Neural cell (in vitro differentiated cells): ENCODE measurements around the gene PLA2G4F. TPM values are rescaled to one million over a fixed set of nuclear protein-coding genes. Genes with fewer than 3 reads are reported as not detected.

ENCODE experiments used
- H2AFZ ChIP-seq: fragments of 200-600, 300-800 bp; sonication (generic), shearing (Covaris generic); 2 replicates; pipeline ENCODE4 v1.6.0; 2014; ENCODE audit warnings: low read depth, mild to moderate bottlenecking, antibody characterized with exemption, low read length, moderate library complexity
- H3F3A ChIP-seq: fragments of 200-600 bp; shearing (Covaris generic); 2 replicates; pipeline ENCODE4 v1.6.1; 2016; ENCODE audit warnings: mild to moderate bottlenecking, moderate library complexity, mixed read lengths, antibody characterized with exemption, low read length; ENCODE audit not compliant: insufficient read depth, poor library complexity, severe bottlenecking
- H3K27ac ChIP-seq: fragments of 200-600, 300-800 bp; sonication (generic), shearing (Covaris generic); 2 replicates; pipeline ENCODE4 v1.5.1; 2014; ENCODE audit warnings: mild to moderate bottlenecking, low read length, moderate library complexity
- H3K27me3 ChIP-seq: fragments of 300-800, 200-600 bp; sonication (generic), shearing (Covaris generic); 2 replicates; pipeline ENCODE4 v1.6.0; 2014; ENCODE audit warnings: mild to moderate bottlenecking, low read depth, low read length, moderate library complexity; ENCODE audit not compliant: insufficient read depth
- H3K36me3 ChIP-seq: fragments of 300-800, 200-600 bp; sonication (generic), shearing (Covaris generic); 2 replicates; pipeline ENCODE4 v1.5.1; 2014; ENCODE audit warnings: mild to moderate bottlenecking, antibody characterized with exemption, low read length, moderate library complexity; ENCODE audit not compliant: insufficient read depth
- H3K4me2 ChIP-seq: fragments of 300-800, 200-600 bp; sonication (generic), shearing (Covaris generic); 2 replicates; pipeline ENCODE4 v1.6.0; 2014; ENCODE audit warnings: mild to moderate bottlenecking, low read length
- H3K4me3 ChIP-seq: fragments of 300-800, 200-600 bp; sonication (generic), shearing (Covaris generic); 2 replicates; pipeline ENCODE4 v1.5.1; 2014; ENCODE audit warnings: mild to moderate bottlenecking, low read length, moderate library complexity
- H3K79me2 ChIP-seq: fragments of 200-600 bp; shearing (Covaris generic); replicated peaks from 2 replicates; pipeline ENCODE4 v1.6.0; 2014; ENCODE audit warnings: mild to moderate bottlenecking, low read length, moderate library complexity; ENCODE audit not compliant: insufficient read depth
- H3K9ac ChIP-seq: fragments of 300-800, 200-600 bp; sonication (generic), shearing (Covaris generic); 2 replicates; pipeline ENCODE4 v1.6.1; 2016; ENCODE audit warnings: mild to moderate bottlenecking, low read length, mixed read lengths
- H3K9me2 ChIP-seq: fragments of 200-600 bp; shearing (Covaris generic); 2 replicates; pipeline ENCODE4 v1.6.1; 2016; ENCODE audit warnings: mild to moderate bottlenecking, low read length, mixed read lengths; ENCODE audit not compliant: insufficient read depth
- H3K9me3 ChIP-seq: fragments of 200-600, 300-800 bp; sonication (generic), shearing (Covaris generic); 2 replicates; pipeline ENCODE4 v1.6.1; 2016; ENCODE audit warnings: mild to moderate bottlenecking, mixed run types, low read length, moderate library complexity, mixed read lengths
- H4K20me1 ChIP-seq: fragments of 200-600 bp; shearing (Covaris generic); 2 replicates; pipeline ENCODE4 v1.6.1; 2016; ENCODE audit warnings: mild to moderate bottlenecking, mixed run types; ENCODE audit not compliant: insufficient read depth
- CTCF ChIP-seq: fragments of 450-650 bp; IDR thresholded peaks from 2 replicates; pipeline ENCODE4 v1.5.1; 2014; ENCODE audit warnings: antibody characterized with exemption, mild to moderate bottlenecking, moderate library complexity; ENCODE audit not compliant: poor library complexity, severe bottlenecking
- EP300 ChIP-seq: fragments of 450-650 bp; conservative IDR thresholded peaks from 2 replicates; pipeline ENCODE4 v1.6.1; 2014; ENCODE audit warnings: antibody characterized with exemption, mild to moderate bottlenecking, moderate library complexity; ENCODE audit not compliant: poor library complexity, severe bottlenecking
- EZH2 ChIP-seq: fragments of 200-600, 300-800 bp; shearing (Covaris generic), sonication (generic); IDR thresholded peaks from 2 replicates; pipeline ENCODE4 v1.6.1; 2014; ENCODE audit warnings: antibody characterized with exemption, low read length, borderline replicate concordance, mild to moderate bottlenecking; ENCODE audit not compliant: insufficient read depth, poor library complexity, severe bottlenecking
- MXI1 ChIP-seq: fragments of 450-650 bp; conservative IDR thresholded peaks from 2 replicates; pipeline ENCODE4 v1.6.1; 2014; ENCODE audit warnings: antibody characterized with exemption, mild to moderate bottlenecking; ENCODE audit not compliant: poor library complexity, severe bottlenecking
- POLR2AphosphoS5 ChIP-seq: IDR thresholded peaks from 2 replicates; pipeline ENCODE4 v1.6.1; 2012
- RAD21 ChIP-seq: fragments of 450-650 bp; conservative IDR thresholded peaks from 2 replicates; pipeline ENCODE4 v1.6.1; 2014; ENCODE audit warnings: antibody characterized with exemption, mild to moderate bottlenecking, moderate library complexity
- REST ChIP-seq: IDR thresholded peaks from 2 replicates; pipeline ENCODE4 v1.6.1; 2012; ENCODE audit warnings: borderline replicate concordance
- SMC3 ChIP-seq: fragments of 450-650 bp; conservative IDR thresholded peaks from 2 replicates; pipeline ENCODE4 v1.6.1; 2014; ENCODE audit warnings: antibody characterized with exemption, mild to moderate bottlenecking, moderate library complexity; ENCODE audit not compliant: poor library complexity
- TAF1 ChIP-seq: IDR thresholded peaks from 2 replicates; pipeline ENCODE4 v1.6.1; 2012; ENCODE audit warnings: low read depth
- polyA plus RNA-seq: library from polyadenylated mRNA; depleted of rRNA; stranded (reverse); fragments of >200 nt; gene quantifications from 2 replicates; pipeline ENCODE4 v1.2.3, GENCODE V29; 2014
- small RNA-seq, 3 experiments: library from RNA; depleted of rRNA; stranded (forward); fragments of <200 nt; gene quantifications; one replicate each; pipeline ENCODE3, GENCODE V24; 2012

PLA2G4F gene
- polyA plus RNA-seq, 1 donor from 2014 or later, result not detected

- Histone ChIP-seq H3K4me3 (no peak overlapping the region), H4K20me1 (no peaks in the 10 kb centered on the region), H3K27ac (no peak overlapping the region), H3K4me2 (no peak overlapping the region), H3K9me3 (no peaks in the 10 kb centered on the region), H3K27me3 (no peaks in the 10 kb centered on the region), H3K79me2 (no peaks in the 10 kb centered on the region), H3K9me2 (no peaks in the 10 kb centered on the region), H3F3A (no peaks in the 10 kb centered on the region), H3K9ac (no peak overlapping the region), H2AFZ (no peak overlapping the region), H3K36me3 (no peaks in the 10 kb centered on the region)
- TF ChIP-seq POLR2AphosphoS5 (no peak), TAF1 (no peak), SMC3 (no peak), RAD21 (no peak), EP300 (no peak), EZH2 (no peak), REST (no peak), MXI1 (no peak), CTCF (no peak)
Observed at GRCh38 chr15:42089942-42090341, 66.5 kb downstream of the PLA2G4F start.

Small RNAs within 50 kb of the gene (small RNA-seq; reads per million reads assigned to genes)
- 2.9 to 15.7 (median 7.7) reads per million in 3 experiments for gene MIR627

Other genes starting within 250 kb of the PLA2G4F start
- gene EHD4, start 184.1 kb downstream of the PLA2G4F start, polyA plus RNA-seq, result 0.09 and 0.34 TPM in 2 replicates
- gene PLA2G4E, start 135.6 kb downstream of the PLA2G4F start, polyA plus RNA-seq, result not detected in 2 replicates
- not detected in 2 replicates for gene PLA2G4D, start 62.1 kb downstream of the PLA2G4F start, polyA plus RNA-seq
- gene VPS39, start 51.7 kb upstream of the PLA2G4F start, polyA plus RNA-seq, result 59.9 and 73.5 TPM in 2 replicates
- gene GANC, start 116.6 kb upstream of the PLA2G4F start, polyA plus RNA-seq, result 5.3 and 6.0 TPM in 2 replicates
- 50.4 and 53.3 TPM in 2 replicates for gene TMEM87A, start 116.8 kb upstream of the PLA2G4F start, polyA plus RNA-seq
- gene CAPN3, start 202.9 kb upstream of the PLA2G4F start, polyA plus RNA-seq, result 1.5 TPM in 1 of 2 replicates, not detected in the other